Testis (tissue), 3 donors: ENCODE data around the gene KCTD16. TPM values are rescaled to one million over a fixed set of nuclear protein-coding genes. Genes with fewer than 3 reads are reported as not detected.

Experiments used
- DNase-seq: peaks from one replicate; pipeline ENCODE4 v3.0.0-alpha.2; 2019
- H3K27ac ChIP-seq, 2 donors: fragments of 200-600 bp; sonication (generic); one replicate each; pipeline ENCODE4 v1.5.1; 2019
- H3K27me3 ChIP-seq: fragments of 200-600 bp; sonication (generic); one replicate; pipeline ENCODE4 v1.5.1; 2019
- H3K36me3 ChIP-seq: fragments of 200-600 bp; sonication (generic); one replicate; pipeline ENCODE4 v1.5.1; 2017; ENCODE audit warnings: low read depth; ENCODE audit errors: missing control alignments
- H3K4me1 ChIP-seq: fragments of 200-600 bp; sonication (generic); one replicate; pipeline ENCODE4 v1.5.1; 2019
- H3K4me3 ChIP-seq, 2 donors: fragments of 200-600 bp; sonication (generic); one replicate each; pipeline ENCODE4 v1.5.1; 2017 to 2019
- H3K9me3 ChIP-seq: fragments of 200-600 bp; sonication (generic); one replicate; pipeline ENCODE4 v1.5.1; 2017
- CTCF ChIP-seq, 3 experiments: fragments of 450-650 bp in 2 of 3; fragments of 200-600 bp in 1 of 3; sonication (generic) in 1 of 3; IDR thresholded peaks; one replicate each; pipeline ENCODE4 v1.5.1; 2016 to 2019; ENCODE audit warnings: antibody characterized with exemption in 3 of 3, mild to moderate bottlenecking in 2 of 3, moderate library complexity in 1 of 3
- POLR2A ChIP-seq: fragments of 450-650 bp; IDR thresholded peaks from one replicate; pipeline ENCODE4 v1.6.1; 2017; ENCODE audit warnings: antibody characterized with exemption, mild to moderate bottlenecking, moderate library complexity
- WGBS, 2 donors: methylation state at CpG; one replicate each; pipeline ENCODE4 v1.1.5; 2018; 5-methylcytosine and 5-hydroxymethylcytosine counted together
- intact Hi-C: fragments of 100-400 bp; cut with DNase I; formaldehyde crosslinking; loops from one replicate; pipeline ENCODE4 v1.15.1; 2023; ENCODE audit warnings: low total_unique reads
- polyA plus RNA-seq: library from polyadenylated mRNA; stranded (reverse); fragments of 350-450 nt; fragmentation: Illumina TruSeq; extraction: RNeasy Lipid Tissue Mini Kit (QIAGEN cat#74804); gene quantifications from one replicate; pipeline ENCODE4 v1.2.3, GENCODE V29; 2014; ENCODE audit warnings: low read depth, low replicate concordance; ENCODE audit not compliant: insufficient read depth
- total RNA-seq, 2 donors: library from RNA; depleted of rRNA; stranded (reverse); fragments of >200 nt; gene quantifications; one replicate each; pipeline ENCODE4 v1.2.3, GENCODE V29; 2016

KCTD16 gene
- total and polyA plus RNA-seq, 3 donors from 2014 or later: 1.4 to 3.2 (median 2.7) TPM

- Histone ChIP-seq H3K27me3 (no peaks in the 10 kb centered on the region), H3K4me3 (no peak overlapping the region), H3K27ac (no peak overlapping the region), H3K9me3 (no peaks in the 10 kb centered on the region), H3K4me1 (peaks cover 9% of the 10 kb centered on the region), H3K36me3 (no peaks in the 10 kb centered on the region)
- TF ChIP-seq POLR2A (no peak), CTCF (IDR thresholded peaks at IDR 0.05) (no peak)
- DNase-seq: no peak
- WGBS, 2 donors: 70 to 78% methylated on average over 3 of the region's 3 CpGs
- intact Hi-C loops: no loop called here
These were observed 2.7 kb upstream of the KCTD16 start for GRCh38 chr5:144167998-144168397.

GRCh38 chr5:144169904-144170275, 783 bp upstream of the KCTD16 start:
- DNase-seq: no peak
- H3K36me3 ChIP-seq: no peaks in the 10 kb centered on the region
- no peaks in the 10 kb centered on the region for H3K9me3 ChIP-seq
- 2 to 3% methylated on average over 12 of the region's 12 CpGs for WGBS, 2 donors
- H3K27me3 ChIP-seq: no peaks in the 10 kb centered on the region
- TF ChIP-seq POLR2A (no peak), CTCF (IDR thresholded peaks at IDR 0.05) (no peak)
- peaks cover 9% of the 10 kb centered on the region for H3K4me1 ChIP-seq
- H3K4me3 ChIP-seq: peak overlapping the region; percentile 88 to 94
- H3K27ac ChIP-seq: peak overlapping the region; percentile 62 to 67
- intact Hi-C loops: no loop called here

GRCh38 chr5:144173766-144174165, 3.1 kb downstream of the KCTD16 start:
- Histone ChIP-seq H3K27me3 (no peaks in the 10 kb centered on the region), H3K9me3 (no peaks in the 10 kb centered on the region)
- WGBS, 2 donors: 58 to 59% methylated on average over 3 of the region's 3 CpGs

GRCh38 chr5:144177548-144177947, 6.9 kb downstream of the KCTD16 start:
- Histone ChIP-seq H3K36me3 (no peaks in the 10 kb centered on the region), H3K4me3 (no peak overlapping the region), H3K27me3 (no peaks in the 10 kb centered on the region), H3K4me1 (no peaks in the 10 kb centered on the region), H3K9me3 (no peaks in the 10 kb centered on the region), H3K27ac (no peak overlapping the region)
- no peak for DNase-seq
- WGBS, 2 donors: 84 to 93% methylated on average over 3 of the region's 3 CpGs
- intact Hi-C loops: no loop called here
- TF ChIP-seq CTCF (IDR thresholded peaks at IDR 0.05): no peak
- no peak for TF ChIP-seq POLR2A

More at GRCh38 chr5:144173766-144174165, 3.1 kb downstream of the KCTD16 start:
- DNase-seq: no peak
- H3K4me3 ChIP-seq: no peak overlapping the region
- H3K4me1 ChIP-seq: peaks cover 6% of the 10 kb centered on the region
- no peaks in the 10 kb centered on the region for H3K36me3 ChIP-seq
- intact Hi-C loops: no loop called here
- TF ChIP-seq POLR2A: no peak
- TF ChIP-seq CTCF (IDR thresholded peaks at IDR 0.05): no peak
- no peak overlapping the region for H3K27ac ChIP-seq

- TF ChIP-seq POLR2A (no peak), CTCF (IDR thresholded peaks at IDR 0.05) (no peak)
- H3K36me3 ChIP-seq: no peaks in the 10 kb centered on the region
- intact Hi-C loops: no loop called here
- no peaks in the 10 kb centered on the region for H3K4me1 ChIP-seq
- H3K9me3 ChIP-seq: no peaks in the 10 kb centered on the region
- no peak overlapping the region for H3K4me3 ChIP-seq
- H3K27me3 ChIP-seq: no peaks in the 10 kb centered on the region
- no peak for DNase-seq
- WGBS, 2 donors: 100% methylated on average over 1 of the region's 1 CpG
- H3K27ac ChIP-seq: no peak overlapping the region
These were observed 8.6 kb downstream of the KCTD16 start for GRCh38 chr5:144179226-144179625.
